HepG2 (cell line): ENCODE results near the gene LASP1. TPM values are rescaled to one million over a fixed set of nuclear protein-coding genes. Genes with fewer than 3 reads are reported as not detected.

ENCODE experiments used
- ATAC-seq: fragments of 200-7000 bp; cut with Tn5 transposase; 3 replicates; pipeline ENCODE4 v1.9.1; 2020; ENCODE audit warnings: mild to moderate bottlenecking, moderate library complexity
- BruUV-seq: library from RNA; stranded (reverse); fragments of 400-500 nt; replicated peaks from 2 replicates; lab custom pipeline; 2021; lab: Mats Ljungman, UMichigan
- CTCF ChIA-PET: fragments of 300-600 bp; formaldehyde crosslinking; extraction: SDS; loops from one replicate; lab custom pipeline; 2021; ENCODE audit warnings: low total read pairs, inconsistent platforms, low intra/inter-chr PET ratio; lab: Yijun Ruan, JAX
- POLR2A ChIA-PET: fragments of 350-600 bp; sonication (Branson Sonifier 250); formaldehyde crosslinking; loops from one replicate; lab custom pipeline; 2020; ENCODE audit warnings: antibody characterized with exemption, inconsistent platforms; lab: Yijun Ruan, JAX
- DNase-seq: peaks from one replicate; pipeline ENCODE4 v3.0.0-alpha.2; 2015; ENCODE audit warnings: low spot score
- FAIRE-seq: peaks from 3 replicates; lab custom pipeline; 2011; peaks lifted over from hg19 to GRCh38; lab: Jason Lieb, UNC
- H2AFZ ChIP-seq: one replicate; pipeline ENCODE4 v1.6.1; 2011; ENCODE audit warnings: low read length, inconsistent platforms
- H3K27ac ChIP-seq: fragments of 300-600 bp; 3 replicates; pipeline ENCODE4 v1.8.0; 2011; ENCODE audit warnings: mixed run types, mild to moderate bottlenecking, mixed read lengths, low read length, inconsistent platforms; ENCODE audit not compliant: insufficient read depth; ENCODE audit errors: extremely low read length
- H3K27me3 ChIP-seq, 2 experiments: fragments of 200-600 bp in 1 of 2; 2 replicates in 1 of 2; 3 replicates in 1 of 2; pipeline versions ENCODE4 v1.6.0 to v1.8.0; 2011; ENCODE audit warnings: low read length in 2 of 2, mild to moderate bottlenecking in 2 of 2, moderate library complexity in 2 of 2, inconsistent platforms in 1 of 2; ENCODE audit not compliant: insufficient read depth in 2 of 2, control insufficient read depth in 1 of 2
- H3K36me3 ChIP-seq, 2 experiments: fragments of 200-600 bp in 1 of 2; replicated peaks in 1 of 2; 2 replicates in 1 of 2; 3 replicates in 1 of 2; pipeline versions ENCODE4 v1.5.1 to v1.8.0; 2011; ENCODE audit warnings: low read length in 2 of 2, inconsistent platforms in 1 of 2; ENCODE audit not compliant: insufficient read depth in 2 of 2, control insufficient read depth in 1 of 2
- H3K4me1 ChIP-seq: 2 replicates; pipeline ENCODE4 v1.5.1; 2012; ENCODE audit warnings: low read length, inconsistent platforms; ENCODE audit not compliant: insufficient read depth
- H3K4me2 ChIP-seq: 2 replicates; pipeline ENCODE4 v1.6.0; 2011; ENCODE audit warnings: low read depth, low read length, inconsistent platforms
- H3K4me3 ChIP-seq, 3 experiments: fragments of 200-600 bp in 1 of 3; sonication (generic), shearing (Covaris generic) in 1 of 3; replicated peaks in 1 of 3; 2 replicates each; pipeline ENCODE4 v1.5.1; 2011 to 2016; ENCODE audit warnings: low read length in 3 of 3, inconsistent platforms in 2 of 3, low read depth in 2 of 3, mild to moderate bottlenecking in 2 of 3, control low read depth in 1 of 3, mixed read lengths in 1 of 3; ENCODE audit not compliant: insufficient read depth in 1 of 3
- H3K79me2 ChIP-seq: one replicate; pipeline ENCODE4 v1.6.1; 2011; ENCODE audit warnings: low read length, inconsistent platforms; ENCODE audit not compliant: insufficient read depth
- H3K9ac ChIP-seq: 2 replicates; pipeline ENCODE4 v1.6.0; 2011; ENCODE audit warnings: mild to moderate bottlenecking, low read depth, low read length, inconsistent platforms; ENCODE audit not compliant: insufficient read depth
- H3K9me3 ChIP-seq: 2 replicates; pipeline ENCODE4 v1.5.1; 2012; ENCODE audit warnings: mild to moderate bottlenecking, low read length
- H4K20me1 ChIP-seq: 2 replicates; pipeline ENCODE4 v1.6.0; 2011; ENCODE audit warnings: inconsistent platforms, mild to moderate bottlenecking, low read length, moderate library complexity; ENCODE audit not compliant: insufficient read depth
- CBX2 ChIP-seq, 2 experiments: fragments of 200-600 bp in 1 of 2; sonication (generic); formaldehyde crosslinking in 1 of 2; IDR thresholded peaks; 2 replicates each; pipeline versions ENCODE4 v1.7.0 to v1.8.1; 2018 to 2022; ENCODE audit warnings: low read depth in 2 of 2, low read length in 1 of 2, mild to moderate bottlenecking in 1 of 2, missing genetic modification reagents in 1 of 2
- EEA1 ChIP-seq: sonication (generic); formaldehyde crosslinking; IDR thresholded peaks from 2 replicates; pipeline ENCODE4 v1.5.1; 2020; ENCODE audit warnings: mild to moderate bottlenecking, missing genetic modification reagents, borderline replicate concordance
- FOXC1 ChIP-seq: sonication (generic); formaldehyde crosslinking; IDR thresholded peaks from 2 replicates; pipeline ENCODE4 v1.8.0; 2022; ENCODE audit warnings: mild to moderate bottlenecking, missing genetic modification reagents, borderline replicate concordance
- KLF6 ChIP-seq: IDR thresholded peaks from 2 replicates; pipeline ENCODE4 v1.8.0; 2016; ENCODE audit warnings: missing biosample characterization, missing genetic modification reagents
- POLR2G ChIP-seq: fragments of 200-400 bp; formaldehyde crosslinking; IDR thresholded peaks from 2 replicates; pipeline ENCODE4 v1.6.1; 2018; ENCODE audit warnings: mild to moderate bottlenecking, low read depth, low read length, moderate library complexity
- SATB2 ChIP-seq: sonication (generic); formaldehyde crosslinking; IDR thresholded peaks from 2 replicates; pipeline ENCODE4 v1.5.0; 2020; ENCODE audit warnings: missing genetic modification reagents
- SP5 ChIP-seq: IDR thresholded peaks from 2 replicates; pipeline ENCODE4 v1.6.1; 2016; ENCODE audit warnings: low read depth, borderline replicate concordance
- ZNF33B ChIP-seq: sonication (generic); formaldehyde crosslinking; IDR thresholded peaks from 2 replicates; pipeline ENCODE4 v1.5.1; 2020; ENCODE audit warnings: mild to moderate bottlenecking, missing genetic modification reagents
- ZNF577 ChIP-seq: sonication (generic); formaldehyde crosslinking; IDR thresholded peaks from 2 replicates; pipeline ENCODE4 v1.4.0; 2020; ENCODE audit warnings: mild to moderate bottlenecking, low read depth, missing genetic modification reagents, borderline replicate concordance
- ZNF788 ChIP-seq: sonication (generic); formaldehyde crosslinking; IDR thresholded peaks from 2 replicates; pipeline ENCODE4 v1.5.0; 2020; ENCODE audit warnings: mild to moderate bottlenecking, missing genetic modification reagents, borderline replicate concordance
- WGBS: methylation state at CpG from one replicate; pipeline ENCODE4 v1.1.6; 2017; ENCODE audit warnings: low lambda C conversion rate; 5-methylcytosine and 5-hydroxymethylcytosine counted together
- in situ Hi-C: cut with HindIII; loops from 2 replicates; pipeline ENCODE4 v1.10.0; 2017; ENCODE audit warnings: low pct_unique_long_range_greater_than_20kb; ENCODE audit not compliant: extremely low pct_ligation_motif_present
- intact Hi-C: fragments of 100-400 bp; cut with micrococcal nuclease; formaldehyde crosslinking; loops from one replicate; pipeline ENCODE4 v1.10.0; 2022; ENCODE audit not compliant: unreplicated experiment
- polyA plus RNA-seq, 8 experiments: library from polyadenylated mRNA; depleted of rRNA in 3 of 8; stranded (reverse) in 7 of 8; unstranded in 1 of 8; fragments of >200 nt; fragmentation: Illumina TruSeq in 4 of 8; extraction: Trizol in 4 of 8; gene quantifications; 2 replicates each; pipeline versions ENCODE4 v1.2.1 to v1.2.3, GENCODE V29; 2011 to 2016; ENCODE audit warnings: low read depth in 4 of 8, missing spikeins in 1 of 8, mixed read lengths in 1 of 8; ENCODE audit not compliant: insufficient read depth in 1 of 8
- total RNA-seq, 5 experiments: library from RNA; depleted of rRNA; stranded (reverse); fragments of >200 nt; fragmentation: Illumina TruSeq; extraction: Trizol; gene quantifications; 2 replicates each; pipeline ENCODE4 v1.2.3, GENCODE V29; 2016; ENCODE audit warnings: low read depth in 1 of 5
- TF ChIP-seq, protein P1 (sequence below): sonication (generic); formaldehyde crosslinking; IDR thresholded peaks from 2 replicates; pipeline ENCODE4 v1.5.0; 2020; ENCODE audit warnings: mild to moderate bottlenecking, low read depth, missing genetic modification reagents, borderline replicate concordance

LASP1 gene
- total and polyA plus RNA-seq, 2 of the 13 experiments (the other 11 are each of a cell fraction or from before 2014, with no cell fraction given) = 70.1 to 97.0 TPM

DNA sequence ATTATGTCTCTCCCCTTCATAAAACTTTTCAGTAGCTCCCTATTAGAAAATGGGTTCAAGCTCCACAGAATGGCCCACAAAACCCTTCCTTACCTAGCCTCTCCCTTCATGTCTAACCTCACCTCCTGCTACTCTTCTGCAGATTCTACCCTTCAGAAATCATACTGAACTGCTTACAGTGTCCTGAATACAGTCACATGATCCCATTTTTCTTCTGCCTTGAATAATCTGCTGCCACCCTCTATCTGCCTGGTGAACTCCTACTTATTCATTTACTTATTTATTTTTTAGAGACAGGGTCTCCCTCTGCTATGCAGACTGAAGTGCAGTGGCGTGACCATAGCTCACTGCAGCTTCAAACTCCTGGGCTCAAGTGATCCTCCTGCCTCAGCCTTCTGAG is 70.5 kb downstream of the LASP1 start:
- H3K27ac ChIP-seq = no peak overlapping the region
- no peak overlapping the region for H2AFZ ChIP-seq
- no peak overlapping the region for H3K4me2 ChIP-seq
- no peak for TF ChIP-seq ZNF33B
- TF ChIP-seq CBX2 (IDR thresholded peaks at IDR 0.05; ENCODE audit: low read depth, low read length) = no peak
- TF ChIP-seq CBX2 (CRISPR knock-in tag; IDR thresholded peaks at IDR 0.05; ENCODE audit: low read depth) = no peak
- TF ChIP-seq SATB2 (CRISPR knock-in tag) = no peak
- TF ChIP-seq FOXC1 (CRISPR knock-in tag) = no peak
- TF ChIP-seq ZNF577 (CRISPR knock-in tag) = no peak
- TF ChIP-seq, protein P1, sequence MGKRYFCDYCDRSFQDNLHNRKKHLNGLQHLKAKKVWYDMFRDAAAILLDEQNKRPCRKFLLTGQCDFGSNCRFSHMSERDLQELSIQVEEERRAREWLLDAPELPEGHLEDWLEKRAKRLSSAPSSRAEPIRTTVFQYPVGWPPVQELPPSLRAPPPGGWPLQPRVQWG (CRISPR knock-in tag) = no peak
- ATAC-seq (no peak), DNase-seq (no peak), FAIRE-seq (no peak)
- BruUV-seq = no TSS peak
- H3K9ac ChIP-seq = no peak overlapping the region
- H3K4me1 ChIP-seq = 0 out of 2 replicates have a peak, but pooled peaks cover 4% of the 10 kb centered on the region
- in situ Hi-C loops (no loop called here), intact Hi-C loops (no loop called here)
- ChIA-PET POLR2A (interaction anchor here (0.6 kb wide), 1 partner anchor 23 kb away, joined by 3 read pairs; no protein-coding TSS in a partner anchor), CTCF (no interaction called here)
- H4K20me1 ChIP-seq = no peaks in the 10 kb centered on the region
- no peak overlapping the region for H3K4me3 ChIP-seq
- H3K9me3 ChIP-seq = no peaks in the 10 kb centered on the region
- H3K36me3 ChIP-seq = no peaks in the 10 kb centered on the region
- H3K79me2 ChIP-seq = no peaks in the 10 kb centered on the region
- H3K27me3 ChIP-seq = no peaks in the 10 kb centered on the region
- WGBS = 7% methylated on average over 1 of the region's 1 CpG

- intact Hi-C loops = no loop called here
- no peak overlapping the region for H3K4me2 ChIP-seq
- no peaks in the 10 kb centered on the region for H4K20me1 ChIP-seq
- FAIRE-seq = no peak
- ChIA-PET CTCF (no interaction called here), POLR2A (no interaction called here)
- TF ChIP-seq SP5 (CRISPR knock-in tag) = no peak
- no peak for TF ChIP-seq POLR2G
- TF ChIP-seq KLF6 (CRISPR knock-in tag) = no peak
- no peak for TF ChIP-seq ZNF788 (CRISPR knock-in tag)
- TF ChIP-seq EEA1 (CRISPR knock-in tag) = no peak
- H3K36me3 ChIP-seq = no peaks in the 10 kb centered on the region
- no peak for ATAC-seq
- in situ Hi-C loops = no loop called here
- no peak overlapping the region for H2AFZ ChIP-seq
- no peak overlapping the region for H3K4me3 ChIP-seq
- H3K79me2 ChIP-seq = no peaks in the 10 kb centered on the region
- H3K4me1 ChIP-seq = 0 out of 2 replicates have a peak, but pooled peaks cover 4% of the 10 kb centered on the region
- H3K9ac ChIP-seq = no peak overlapping the region
- H3K9me3 ChIP-seq = no peaks in the 10 kb centered on the region
- H3K27me3 ChIP-seq = no peaks in the 10 kb centered on the region
- 41% methylated on average over 4 of the region's 4 CpGs for WGBS
- no TSS peak for BruUV-seq
- H3K27ac ChIP-seq = no peak overlapping the region
- DNase-seq = no peak
Observed at GRCh38 chr17:38942696-38943334, 73.0 kb downstream of the LASP1 start.
